Thyroid gland (tissue), 4 donors: ENCODE data around the gene NIPAL3. TPM values are rescaled to one million over a fixed set of nuclear protein-coding genes. Genes with fewer than 3 reads are reported as not detected.

Source experiments
- DNase-seq, 2 donors: peaks; one replicate each; pipeline ENCODE4 v3.0.0-alpha.2; 2019
- H3K27ac ChIP-seq, 3 donors: fragments of 200-600 bp; sonication (generic); 1 replicate in 2 of 3; 2 replicates in 1 of 3; pipeline ENCODE4 v1.5.1; 2016 to 2019; ENCODE audit warnings: mild to moderate bottlenecking in 1 of 3, moderate library complexity in 1 of 3
- H3K27me3 ChIP-seq: fragments of 200-600 bp; sonication (generic); one replicate; pipeline ENCODE4 v1.5.1; 2019
- H3K36me3 ChIP-seq, 2 donors: fragments of 200-600 bp; sonication (generic); one replicate each; pipeline ENCODE4 v1.5.1; 2016 to 2019
- H3K4me1 ChIP-seq, 2 donors: fragments of 200-600 bp; sonication (generic); one replicate each; pipeline ENCODE4 v1.5.1; 2017 to 2019
- H3K4me3 ChIP-seq, 3 donors: fragments of 200-600 bp; sonication (generic); replicated peaks in 1 of 3; 1 replicate in 2 of 3; 2 replicates in 1 of 3; pipeline ENCODE4 v1.5.1; 2016; ENCODE audit warnings: mild to moderate bottlenecking in 1 of 3
- H3K9me3 ChIP-seq: fragments of 200-600 bp; sonication (generic); one replicate; pipeline ENCODE4 v1.5.1; 2017
- CTCF ChIP-seq, 6 experiments: fragments of 200-600 bp in 3 of 6; fragments of 450-650 bp in 3 of 6; sonication (generic) in 3 of 6; IDR thresholded peaks; one replicate each; pipeline ENCODE4 v1.5.1; 2016 to 2019; ENCODE audit warnings: antibody characterized with exemption in 6 of 6, mild to moderate bottlenecking in 2 of 6, inconsistent platforms in 1 of 6, moderate library complexity in 1 of 6
- POLR2A ChIP-seq, 2 donors: fragments of 450-650 bp; IDR thresholded peaks; one replicate each; pipeline ENCODE4 v1.6.1; 2017; ENCODE audit warnings: antibody characterized with exemption in 2 of 2, mild to moderate bottlenecking in 2 of 2, moderate library complexity in 1 of 2
- WGBS, 2 donors: methylation state at CpG; one replicate each; pipeline ENCODE4 v1.1.5; 2017; 5-methylcytosine and 5-hydroxymethylcytosine counted together
- intact Hi-C: fragments of 100-400 bp; cut with DNase I; formaldehyde crosslinking; loops from one replicate; pipeline ENCODE4 v1.15.1; 2023
- total RNA-seq, 4 donors: library from RNA; depleted of rRNA; stranded (reverse); fragments of >200 nt; gene quantifications; one replicate each; pipeline ENCODE4 v1.2.3, GENCODE V29; 2016

Gene NIPAL3
- total RNA-seq, 4 donors from 2014 or later: 71.2 to 145 (median 121) TPM

GRCh38 chr1:24382165-24382577, 33.4 kb upstream of the NIPAL3 start:
- Histone ChIP-seq H3K4me1 (peaks cover 30 to 37% of the 10 kb centered on the region in 2 donors), H3K36me3 (peaks cover 0 to 3% of the 10 kb centered on the region in 2 donors), H3K9me3 (no peaks in the 10 kb centered on the region), H3K4me3 (no peak overlapping the region), H3K27ac (no peak overlapping the region), H3K27me3 (no peaks in the 10 kb centered on the region)
- no peak for DNase-seq
- TF ChIP-seq CTCF (IDR thresholded peaks at IDR 0.05) (no peak), POLR2A (IDR thresholded peaks at IDR 0.05) (no peak)
- 93 to 97% methylated on average over 8 of the region's 8 CpGs for WGBS, 2 donors
- intact Hi-C loops: no loop called here

- H3K36me3 ChIP-seq: peaks cover 0 to 3% of the 10 kb centered on the region in 2 donors
- whole genome bisulfite sequencing, 2 donors: 68 to 84% methylated on average over 2 of the region's 2 CpGs
- H3K4me1 ChIP-seq: peaks cover 30 to 40% of the 10 kb centered on the region in 2 donors
- intact Hi-C loops: no loop called here
- DNase-seq: no peak
- no peak for TF ChIP-seq POLR2A (IDR thresholded peaks at IDR 0.05)
- no peak for TF ChIP-seq CTCF (IDR thresholded peaks at IDR 0.05)
- peak overlapping the region; percentile 46 to 78 (median 63) for H3K27ac ChIP-seq
- no peaks in the 10 kb centered on the region for H3K27me3 ChIP-seq
- H3K4me3 ChIP-seq: no peak overlapping the region
- H3K9me3 ChIP-seq: no peaks in the 10 kb centered on the region
Observed at GRCh38 chr1:24383381-24383940, 32.1 kb upstream of the NIPAL3 start.

GRCh38 chr1:24384251-24385090, 31.1 kb upstream of the NIPAL3 start:
- Histone ChIP-seq H3K4me3 (no peak overlapping the region), H3K4me1 (peaks cover 30 to 40% of the 10 kb centered on the region in 2 donors), H3K27me3 (no peaks in the 10 kb centered on the region), H3K27ac (peak overlapping the region; percentile 46 to 78 (median 63)), H3K9me3 (no peaks in the 10 kb centered on the region), H3K36me3 (no peaks in the 10 kb centered on the region)
- 38 to 60% methylated on average over 13 of the region's 13 CpGs for WGBS, 2 donors
- DNase-seq: peak; percentile 74 to 81
- no peak for TF ChIP-seq POLR2A (IDR thresholded peaks at IDR 0.05)
- TF ChIP-seq CTCF (IDR thresholded peaks at IDR 0.05): no peak
- intact Hi-C loops: no loop called here

GRCh38 chr1:24385160-24385940, 30.3 kb upstream of the NIPAL3 start:
- Histone ChIP-seq H3K9me3 (no peaks in the 10 kb centered on the region), H3K27ac (peak overlapping the region; percentile 6 to 78 (median 63)), H3K36me3 (no peaks in the 10 kb centered on the region), H3K4me3 (no peak overlapping the region), H3K4me1 (peaks cover 30 to 40% of the 10 kb centered on the region in 2 donors), H3K27me3 (no peaks in the 10 kb centered on the region)
- 92% methylated on average over 12 of the region's 12 CpGs for WGBS, 2 donors
- intact Hi-C loops: no loop called here
- no peak for DNase-seq
- TF ChIP-seq CTCF (IDR thresholded peaks at IDR 0.05) (peak in 4 of 6 experiments; percentile 13 to 26 (median 20)), POLR2A (IDR thresholded peaks at IDR 0.05) (no peak)
